B cell (primary cell): ENCODE data around the gene MAD1L1. TPM values are rescaled to one million over a fixed set of nuclear protein-coding genes. Genes with fewer than 3 reads are reported as not detected.

Source experiments
- ATAC-seq: fragments of 200-7000 bp; cut with Tn5 transposase; one replicate; pipeline ENCODE4 v1.10.0; 2021; ENCODE audit warnings: low read depth, mild to moderate bottlenecking, moderate number of reproducible peaks, moderate library complexity
- CTCF ChIA-PET: fragments of 350-600 bp; sonication (Branson Sonifier 250); formaldehyde crosslinking; loops from one replicate; lab custom pipeline; 2021; ENCODE audit warnings: antibody characterized with exemption, inconsistent platforms; lab: Charles Lee
- POLR2A ChIA-PET: fragments of 350-600 bp; sonication (Branson Sonifier 250); formaldehyde crosslinking; loops from one replicate; lab custom pipeline; 2021; ENCODE audit warnings: antibody characterized with exemption; lab: Charles Lee
- DNase-seq: peaks from one replicate; pipeline ENCODE4 v3.0.0; 2013
- H2AFZ ChIP-seq: 2 replicates; pipeline ENCODE4 v1.6.1; 2012; ENCODE audit warnings: mild to moderate bottlenecking, low read depth, low read length; ENCODE audit not compliant: insufficient read depth, poor library complexity, severe bottlenecking
- H3K27ac ChIP-seq, 2 donors: 1 replicate in 1 of 2; 2 replicates in 1 of 2; pipeline ENCODE4 v1.5.1; 2012 to 2013; ENCODE audit warnings: low read length in 2 of 2, mild to moderate bottlenecking in 2 of 2, moderate library complexity in 1 of 2
- H3K27me3 ChIP-seq, 4 experiments: fragments of 200-600 bp in 1 of 4; sonication (generic) in 1 of 4; replicated peaks in 1 of 4; 1 replicate in 2 of 4; 2 replicates in 2 of 4; pipeline versions ENCODE4 v1.6.1 to v1.7.0; 2013 to 2016; ENCODE audit warnings: low read length in 3 of 4, mild to moderate bottlenecking in 2 of 4, mixed read lengths in 1 of 4, moderate library complexity in 1 of 4; ENCODE audit not compliant: insufficient read depth in 4 of 4, control insufficient read depth in 3 of 4; ENCODE audit errors: control extremely low read depth in 1 of 4
- H3K36me3 ChIP-seq, 2 experiments: replicated peaks in 1 of 2; 1 replicate in 1 of 2; 2 replicates in 1 of 2; pipeline versions ENCODE4 v1.6.1 to v1.7.1; 2013; ENCODE audit warnings: low read length in 1 of 2; ENCODE audit not compliant: insufficient read depth in 2 of 2, control insufficient read depth in 1 of 2; ENCODE audit errors: control extremely low read depth in 1 of 2, extremely low read depth in 1 of 2
- H3K4me1 ChIP-seq, 2 donors: fragments of 200-600 bp in 1 of 2; sonication (generic) in 1 of 2; 1 replicate in 1 of 2; 2 replicates in 1 of 2; pipeline versions ENCODE4 v1.5.1 to v1.6.1; 2013 to 2017; ENCODE audit warnings: low read length in 2 of 2; ENCODE audit not compliant: control insufficient read depth in 2 of 2, insufficient read depth in 2 of 2
- H3K4me2 ChIP-seq: replicated peaks from 2 replicates; pipeline ENCODE3; 2012; ENCODE audit warnings: mild to moderate bottlenecking, low read depth, low read length; ENCODE audit not compliant: poor library complexity, severe bottlenecking
- H3K4me3 ChIP-seq, 5 experiments: fragments of 200-600 bp in 1 of 5; sonication (generic) in 1 of 5; 1 replicate in 3 of 5; 2 replicates in 2 of 5; pipeline versions ENCODE4 v1.5.1 to v1.7.0; 2011 to 2016; ENCODE audit warnings: low read length in 4 of 5, mild to moderate bottlenecking in 4 of 5, low read depth in 2 of 5, control low read depth in 1 of 5, moderate library complexity in 1 of 5; ENCODE audit not compliant: insufficient read depth in 1 of 5; ENCODE audit errors: control extremely low read depth in 1 of 5, extremely low read depth in 1 of 5
- H3K79me2 ChIP-seq: fragments of 200-600 bp; sonication (generic); one replicate; pipeline ENCODE4 v1.6.0; 2016; ENCODE audit warnings: low read length; ENCODE audit not compliant: control insufficient read depth, insufficient read depth
- H3K9ac ChIP-seq: fragments of 200-600 bp; sonication (generic); 2 replicates; pipeline ENCODE4 v1.6.1; 2017; ENCODE audit warnings: mild to moderate bottlenecking, low read length, moderate library complexity
- H3K9me3 ChIP-seq, 3 donors: one replicate each; pipeline versions ENCODE4 v1.6.1 to v1.7.1; 2013; ENCODE audit warnings: low read length in 2 of 3; ENCODE audit not compliant: control insufficient read depth in 2 of 3, insufficient read depth in 1 of 3; ENCODE audit errors: control extremely low read depth in 1 of 3
- H4K20me1 ChIP-seq: 2 replicates; pipeline ENCODE4 v1.6.0; 2012; ENCODE audit warnings: mild to moderate bottlenecking, low read length; ENCODE audit not compliant: insufficient read depth, control insufficient read depth, poor library complexity, severe bottlenecking
- H3K27ac Mint-ChIP-seq: one replicate; pipeline ENCODE4 v1.8.0; 2021; ENCODE audit warnings: mixed read lengths
- H3K27me3 Mint-ChIP-seq: one replicate; pipeline ENCODE4 v1.8.0; 2021; ENCODE audit warnings: mixed read lengths
- H3K4me1 Mint-ChIP-seq: one replicate; pipeline ENCODE4 v1.8.0; 2021; ENCODE audit warnings: mixed read lengths
- H3K4me3 Mint-ChIP-seq: one replicate; pipeline ENCODE4 v1.8.0; 2021; ENCODE audit warnings: mixed read lengths
- H3K9me3 Mint-ChIP-seq: one replicate; pipeline ENCODE4 v1.8.0; 2022; ENCODE audit warnings: mixed read lengths; ENCODE audit not compliant: insufficient read depth
- CTCF ChIP-seq: fragments of 200-600 bp; IDR thresholded peaks from one replicate; pipeline ENCODE4 v1.8.0; 2022; ENCODE audit warnings: antibody characterized with exemption, mild to moderate bottlenecking
- EZH2 ChIP-seq: IDR thresholded peaks from 2 replicates; pipeline ENCODE4 v1.6.1; 2012; ENCODE audit warnings: borderline replicate concordance, low read depth, mild to moderate bottlenecking, moderate library complexity, low read length; ENCODE audit not compliant: insufficient read depth, poor library complexity, severe bottlenecking
- WGBS: methylation state at CpG from one replicate; pipeline ENCODE4 v1.1.5; 2013; ENCODE audit warnings: missing lambda C conversion rate; ENCODE audit not compliant: insufficient coverage; 5-methylcytosine and 5-hydroxymethylcytosine counted together
- intact Hi-C: fragments of 100-400 bp; cut with micrococcal nuclease; formaldehyde crosslinking; loops from one replicate; pipeline ENCODE4 v1.10.0; 2022
- polyA plus RNA-seq: library from polyadenylated mRNA; depleted of rRNA; stranded (reverse); fragments of >200 nt; gene quantifications from 2 replicates; pipeline ENCODE4 v1.2.3, GENCODE V29; 2012
- total RNA-seq, 2 donors: library from RNA; stranded (reverse); fragments of 120-200 nt in 1 of 2; gene quantifications; 1 replicate in 1 of 2; 2 replicates in 1 of 2; pipeline versions ENCODE4 v1.2.3 to v1.2.4, GENCODE V29; 2013 to 2022

The MAD1L1 gene
- total and polyA plus RNA-seq, 2 donors (not counting 1 experiment from before 2014, with no cell fraction given) = 86.7 to 110 TPM

- peaks cover 20 to 25% of the 10 kb centered on the region in 2 donors for H3K4me1 ChIP-seq
- Mint-ChIP-seq H3K27me3 (no peaks in the 10 kb centered on the region), H3K9me3 (no peaks in the 10 kb centered on the region), H3K4me1 (peaks cover 27% of the 10 kb centered on the region), H3K27ac (no peak overlapping the region), H3K4me3 (peak overlapping the region; percentile 88)
- no peak overlapping the region for H3K27ac ChIP-seq
- ATAC-seq (no peak), DNase-seq (no peak)
- H2AFZ ChIP-seq = no peak overlapping the region
- no peaks in the 10 kb centered on the region for H3K27me3 ChIP-seq
- CTCF ChIA-PET = interaction anchor here (1.4 kb wide), 1 partner anchor 88 kb away, joined by 3 read pairs; no protein-coding TSS in a partner anchor
- WGBS = 97% methylated on average over 24 of the region's 25 CpGs
- intact Hi-C loops = no loop called here
- no peaks in the 10 kb centered on the region for H3K9me3 ChIP-seq
- peak overlapping the region; percentile 88 for H3K4me2 ChIP-seq
- H3K4me3 ChIP-seq = no peak overlapping the region
- H4K20me1 ChIP-seq = peaks cover 78% of the 10 kb centered on the region
- no peak overlapping the region for H3K9ac ChIP-seq
- peaks cover 83% of the 10 kb centered on the region for H3K79me2 ChIP-seq
- H3K36me3 ChIP-seq = peaks cover 0 to 19% of the 10 kb centered on the region in 2 experiments
- POLR2A ChIA-PET = interaction anchor here (0.6 kb wide), 1 partner anchor 13 kb away, joined by 8 read pairs; no protein-coding TSS in a partner anchor
- TF ChIP-seq CTCF = no peak
- no peak for TF ChIP-seq EZH2
Observed at GRCh38 chr7:1918881-1919525, 313.7 kb downstream of the MAD1L1 start.

GRCh38 chr7:1918063-1918645 is 314.6 kb downstream of the MAD1L1 start:
- H3K27ac ChIP-seq = no peak overlapping the region
- no peak overlapping the region for H2AFZ ChIP-seq
- H3K79me2 ChIP-seq = peaks cover 77% of the 10 kb centered on the region
- intact Hi-C loops = no loop called here
- H3K4me1 ChIP-seq = peaks cover 17 to 24% of the 10 kb centered on the region in 2 donors
- H4K20me1 ChIP-seq = peaks cover 77% of the 10 kb centered on the region
- CTCF ChIA-PET = no interaction called here
- no peaks in the 10 kb centered on the region for H3K9me3 Mint-ChIP-seq
- H3K9me3 ChIP-seq = no peaks in the 10 kb centered on the region
- H3K4me3 ChIP-seq = no peak overlapping the region
- no peaks in the 10 kb centered on the region for H3K27me3 ChIP-seq
- H3K9ac ChIP-seq = no peak overlapping the region
- peaks cover 0 to 13% of the 10 kb centered on the region in 2 experiments for H3K36me3 ChIP-seq
- no peak overlapping the region for H3K4me3 Mint-ChIP-seq
- H3K4me2 ChIP-seq = no peak overlapping the region
- over 99% methylated on average over 22 of the region's 23 CpGs for WGBS
- H3K4me1 Mint-ChIP-seq = peaks cover 25% of the 10 kb centered on the region
- POLR2A ChIA-PET = no interaction called here
- ATAC-seq (no peak), DNase-seq (no peak)
- H3K27me3 Mint-ChIP-seq = no peaks in the 10 kb centered on the region
- no peak overlapping the region for H3K27ac Mint-ChIP-seq
- TF ChIP-seq EZH2 (no peak), CTCF (no peak)
